ENCODE measurements around the gene PLA2G12B.
"Not testable (repeated sequence)": the region's sequence is repeated elsewhere in the genome, so short reads cannot be mapped to it uniquely, and the experiment has no call there.

DNA sequence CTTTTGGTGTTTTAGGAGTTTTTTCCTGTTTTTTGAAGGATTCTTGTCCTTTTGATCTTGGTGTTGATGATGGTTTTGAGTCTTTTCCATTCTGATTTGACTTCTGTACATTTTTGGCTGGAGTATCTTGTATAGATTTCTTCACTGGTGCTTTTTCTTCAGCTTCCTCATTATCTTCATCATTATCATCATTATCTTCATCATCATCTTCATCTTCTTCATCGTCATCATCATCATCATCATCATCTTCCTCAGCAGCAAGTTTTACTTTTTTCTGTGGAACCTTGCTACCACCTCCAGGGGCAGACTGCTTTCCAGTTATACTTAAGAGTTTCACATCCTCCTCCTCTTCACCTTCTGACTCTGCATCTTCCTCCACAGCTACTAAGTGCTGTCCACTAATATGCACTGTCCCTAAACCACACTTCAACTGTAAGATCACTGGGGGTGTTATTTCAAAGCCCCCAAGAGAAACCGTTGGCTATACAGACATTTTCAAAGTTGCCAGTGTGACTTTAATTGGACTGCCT lies 36.7 kb downstream of the PLA2G12B start:
- TF ChIP-seq POLR2A (IDR thresholded peaks at IDR 0.05), result not testable (repeated sequence)
- TF ChIP-seq, protein P1, sequence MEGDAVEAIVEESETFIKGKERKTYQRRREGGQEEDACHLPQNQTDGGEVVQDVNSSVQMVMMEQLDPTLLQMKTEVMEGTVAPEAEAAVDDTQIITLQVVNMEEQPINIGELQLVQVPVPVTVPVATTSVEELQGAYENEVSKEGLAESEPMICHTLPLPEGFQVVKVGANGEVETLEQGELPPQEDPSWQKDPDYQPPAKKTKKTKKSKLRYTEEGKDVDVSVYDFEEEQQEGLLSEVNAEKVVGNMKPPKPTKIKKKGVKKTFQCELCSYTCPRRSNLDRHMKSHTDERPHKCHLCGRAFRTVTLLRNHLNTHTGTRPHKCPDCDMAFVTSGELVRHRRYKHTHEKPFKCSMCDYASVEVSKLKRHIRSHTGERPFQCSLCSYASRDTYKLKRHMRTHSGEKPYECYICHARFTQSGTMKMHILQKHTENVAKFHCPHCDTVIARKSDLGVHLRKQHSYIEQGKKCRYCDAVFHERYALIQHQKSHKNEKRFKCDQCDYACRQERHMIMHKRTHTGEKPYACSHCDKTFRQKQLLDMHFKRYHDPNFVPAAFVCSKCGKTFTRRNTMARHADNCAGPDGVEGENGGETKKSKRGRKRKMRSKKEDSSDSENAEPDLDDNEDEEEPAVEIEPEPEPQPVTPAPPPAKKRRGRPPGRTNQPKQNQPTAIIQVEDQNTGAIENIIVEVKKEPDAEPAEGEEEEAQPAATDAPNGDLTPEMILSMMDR (IDR thresholded peaks at IDR 0.05), result not testable (repeated sequence)

All from ovary (tissue), 3 donors.